Measurements from ENCODE around the gene KLK2. TPM values are rescaled to one million over a fixed set of nuclear protein-coding genes. Genes with fewer than 3 reads are reported as not detected.

KLK2 gene
- total RNA-seq, 1 experiment from 2014 or later = not detected

DNA sequence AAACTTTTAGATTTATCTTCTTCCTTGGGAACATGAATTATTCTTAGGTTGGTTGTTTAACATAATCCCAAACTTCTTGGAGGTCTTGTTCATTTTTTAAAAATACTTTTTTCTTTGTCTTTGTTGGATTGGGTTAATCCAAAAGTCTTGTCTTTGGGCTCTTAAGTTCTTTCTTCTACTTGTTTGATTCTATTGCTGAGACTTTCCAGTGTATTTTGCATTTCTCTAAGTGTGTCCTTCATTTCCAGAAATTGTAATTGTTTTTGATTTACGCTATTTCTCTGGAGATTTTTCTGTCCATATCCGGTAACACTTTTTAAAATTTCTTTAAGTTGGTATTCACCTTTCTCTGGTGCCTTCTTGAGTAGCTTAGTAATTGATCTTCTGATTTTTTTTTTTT is 30.0 kb upstream of the KLK2 start:
- no peak overlapping the region for H3K27ac Mint-ChIP-seq (ENCODE audit: unreplicated experiment)
- peaks cover 3% of the 10 kb centered on the region for H3K36me3 Mint-ChIP-seq (ENCODE audit: insufficient read depth, unreplicated experiment)
- DNase-seq = no peak
- no peak overlapping the region for H3K4me3 Mint-ChIP-seq (ENCODE audit: low read depth, unreplicated experiment)
- H3K9me3 Mint-ChIP-seq (ENCODE audit: low read depth, unreplicated experiment) = no peaks in the 10 kb centered on the region
- no peak for TF ChIP-seq CTCF (IDR thresholded peaks at IDR 0.05; ENCODE audit: unreplicated experiment)
- CTCF ChIA-PET = no interaction called here
- H3K27me3 Mint-ChIP-seq (ENCODE audit: unreplicated experiment) = peaks cover 81% of the 10 kb centered on the region
- intact Hi-C loops (cut with micrococcal nuclease; ENCODE audit: unreplicated experiment) = no loop called here
- H3K4me1 Mint-ChIP-seq (ENCODE audit: low read depth, unreplicated experiment) = peaks cover 8% of the 10 kb centered on the region
- no TSS peak for BruUV-seq (replicated peaks)

- CTCF ChIA-PET = no interaction called here
- no TSS peak for BruUV-seq (replicated peaks)
- intact Hi-C loops (cut with micrococcal nuclease; ENCODE audit: unreplicated experiment) = no loop called here
- Mint-ChIP-seq H3K27ac (ENCODE audit: unreplicated experiment) (no peak overlapping the region), H3K9me3 (ENCODE audit: low read depth, unreplicated experiment) (no peaks in the 10 kb centered on the region), H3K4me3 (ENCODE audit: low read depth, unreplicated experiment) (no peak overlapping the region), H3K27me3 (ENCODE audit: unreplicated experiment) (peaks cover 81% of the 10 kb centered on the region), H3K4me1 (ENCODE audit: low read depth, unreplicated experiment) (peaks cover 8% of the 10 kb centered on the region), H3K36me3 (ENCODE audit: insufficient read depth, unreplicated experiment) (no peaks in the 10 kb centered on the region)
- DNase-seq = no peak
- no peak for TF ChIP-seq CTCF (IDR thresholded peaks at IDR 0.05; ENCODE audit: unreplicated experiment)
These were observed 29.5 kb upstream of the KLK2 start for GRCh38 chr19:50843701-50844221.

DNA sequence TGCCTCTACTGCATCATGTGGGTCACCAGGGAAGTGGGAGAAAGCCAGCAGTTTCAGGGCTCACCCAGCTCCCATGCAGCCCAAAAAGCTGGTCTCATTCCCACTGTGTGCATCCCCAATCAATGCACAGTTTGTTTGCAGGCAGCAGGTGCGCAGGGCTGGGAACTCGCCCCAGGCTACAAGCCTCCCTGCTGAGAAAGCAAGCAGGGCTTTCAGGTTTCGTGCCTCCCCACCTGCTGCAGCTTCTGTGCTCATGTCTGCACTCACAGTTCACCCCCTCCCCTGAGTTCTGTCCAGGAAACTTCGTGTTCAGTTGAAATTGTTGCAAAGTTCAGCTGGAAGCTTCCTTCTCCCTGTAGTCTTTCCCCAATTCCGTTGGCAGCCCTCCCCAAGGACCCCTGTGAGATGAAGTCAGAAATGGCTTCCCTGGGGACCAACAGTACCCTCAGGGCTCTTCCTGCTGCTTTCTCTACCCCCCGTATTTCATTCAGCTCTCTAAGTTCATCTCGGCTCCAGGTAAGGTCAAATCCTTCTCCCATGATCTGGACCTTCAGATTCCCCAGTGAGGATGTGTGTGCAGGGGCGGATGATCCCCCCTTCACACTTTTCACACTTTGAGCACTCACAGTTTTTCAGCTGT is 28.8 kb upstream of the KLK2 start:
- intact Hi-C loops (cut with micrococcal nuclease; ENCODE audit: unreplicated experiment) = no loop called here
- Mint-ChIP-seq H3K27ac (ENCODE audit: unreplicated experiment) (no peak overlapping the region), H3K36me3 (ENCODE audit: insufficient read depth, unreplicated experiment) (no peaks in the 10 kb centered on the region), H3K4me1 (ENCODE audit: low read depth, unreplicated experiment) (peaks cover 8% of the 10 kb centered on the region), H3K9me3 (ENCODE audit: low read depth, unreplicated experiment) (no peaks in the 10 kb centered on the region), H3K27me3 (ENCODE audit: unreplicated experiment) (peaks cover 81% of the 10 kb centered on the region), H3K4me3 (ENCODE audit: low read depth, unreplicated experiment) (no peak overlapping the region)
- CTCF ChIA-PET = no interaction called here
- DNase-seq = no peak
- no TSS peak for BruUV-seq (replicated peaks)
- TF ChIP-seq CTCF (IDR thresholded peaks at IDR 0.05; ENCODE audit: unreplicated experiment) = no peak

- Mint-ChIP-seq H3K4me1 (ENCODE audit: low read depth, unreplicated experiment) (no peaks in the 10 kb centered on the region), H3K27me3 (ENCODE audit: unreplicated experiment) (peaks cover 54% of the 10 kb centered on the region), H3K27ac (ENCODE audit: unreplicated experiment) (no peak overlapping the region), H3K9me3 (ENCODE audit: low read depth, unreplicated experiment) (no peaks in the 10 kb centered on the region), H3K4me3 (ENCODE audit: low read depth, unreplicated experiment) (no peak overlapping the region), H3K36me3 (ENCODE audit: insufficient read depth, unreplicated experiment) (no peaks in the 10 kb centered on the region)
- no peak for DNase-seq
- no peak for TF ChIP-seq CTCF (IDR thresholded peaks at IDR 0.05; ENCODE audit: unreplicated experiment)
- no TSS peak for BruUV-seq (replicated peaks)
- CTCF ChIA-PET = no interaction called here
- intact Hi-C loops (cut with micrococcal nuclease; ENCODE audit: unreplicated experiment) = no loop called here
These were observed 22.5 kb upstream of the KLK2 start for GRCh38 chr19:50850738-50851137.
